ENCODE results near the gene SORL1-AS1.

The SORL1-AS1 gene

GRCh38 chr11:121420398-121420797 lies 32.4 kb downstream of the SORL1-AS1 start:
- TF ChIP-seq CTCF (IDR thresholded peaks at IDR 0.05; ENCODE audit: insufficient read depth, low read depth, low read length, missing control alignments) = no peak
- DNase-seq (ENCODE audit: low read depth) = no peak
- H3K4me3 ChIP-seq (ENCODE audit: low read length) = no peak overlapping the region

- DNase-seq (ENCODE audit: low read depth) = no peak
- no peak for TF ChIP-seq CTCF (IDR thresholded peaks at IDR 0.05; ENCODE audit: insufficient read depth, low read depth, low read length, missing control alignments)
- no peak overlapping the region for H3K4me3 ChIP-seq (ENCODE audit: low read length)
Observed at GRCh38 chr11:121419836-121420235, 32.9 kb downstream of the SORL1-AS1 start.

- H3K4me3 ChIP-seq (ENCODE audit: low read length) = no peak overlapping the region
- DNase-seq (ENCODE audit: low read depth) = no peak
- TF ChIP-seq CTCF (IDR thresholded peaks at IDR 0.05; ENCODE audit: insufficient read depth, low read depth, low read length, missing control alignments) = no peak
Observed at GRCh38 chr11:121418625-121419114, 34.1 kb downstream of the SORL1-AS1 start.

- H3K4me3 ChIP-seq (ENCODE audit: low read length) = no peak overlapping the region
- no peak for TF ChIP-seq CTCF (IDR thresholded peaks at IDR 0.05; ENCODE audit: insufficient read depth, low read depth, low read length, missing control alignments)
- no peak for DNase-seq (ENCODE audit: low read depth)
Observed at GRCh38 chr11:121417607-121418006, 35.2 kb downstream of the SORL1-AS1 start.

GRCh38 chr11:121417055-121417551 lies 35.7 kb downstream of the SORL1-AS1 start:
- TF ChIP-seq CTCF (IDR thresholded peaks at IDR 0.05; ENCODE audit: insufficient read depth, low read depth, low read length, missing control alignments) = no peak
- H3K4me3 ChIP-seq (ENCODE audit: low read length) = no peak overlapping the region
- peak; percentile 81 for DNase-seq (ENCODE audit: low read depth)

GRCh38 chr11:121415856-121416255 lies 36.9 kb downstream of the SORL1-AS1 start:
- no peak for TF ChIP-seq CTCF (IDR thresholded peaks at IDR 0.05; ENCODE audit: insufficient read depth, low read depth, low read length, missing control alignments)
- DNase-seq (ENCODE audit: low read depth) = peak; percentile 49
- H3K4me3 ChIP-seq (ENCODE audit: low read length) = no peak overlapping the region

All from epithelial cell of esophagus (primary cell).